A549 (cell line): Measurements from ENCODE around the gene TSPAN3. TPM values are rescaled to one million over a fixed set of nuclear protein-coding genes. Genes with fewer than 3 reads are reported as not detected.

Experiments
- ATAC-seq, 2 experiments: fragments of 200-7000 bp in 1 of 2; fragments of >200 bp in 1 of 2; cut with Nextera tagmentation in 1 of 2; cut with Tn5 transposase in 1 of 2; 3 replicates each; pipeline versions ENCODE4 v1.8.0 to v1.9.1; 2018 to 2020; ENCODE audit warnings: mild to moderate bottlenecking in 1 of 2, moderate library complexity in 1 of 2
- CTCF ChIA-PET: fragments of 300-600 bp; sonication (Branson Sonifier 250); formaldehyde crosslinking; extraction: SDS; loops from one replicate; lab custom pipeline; 2021; ENCODE audit warnings: antibody characterized with exemption, inconsistent platforms; lab: Yijun Ruan, JAX
- POLR2A ChIA-PET: fragments of 350-600 bp; formaldehyde crosslinking; extraction: SDS; loops from one replicate; lab custom pipeline; 2021; ENCODE audit warnings: antibody characterized with exemption, inconsistent platforms; lab: Yijun Ruan, JAX
- DNase-seq, 2 experiments: peaks; one replicate each; pipeline versions ENCODE4 v3.0.0 to v3.0.0-alpha.2; 2011 to 2016; ENCODE audit warnings: low read depth in 1 of 2, low spot score in 1 of 2
- FAIRE-seq: peaks from 2 replicates; lab custom pipeline; 2011; peaks lifted over from hg19 to GRCh38; lab: Jason Lieb, UNC
- H3K27ac ChIP-seq, 2 experiments: fragments of >200 bp; sonication (Bioruptor Twin); formaldehyde crosslinking; 3 replicates each; pipeline ENCODE4 v1.5.1; 2016 to 2017
- H3K4me1 ChIP-seq: fragments of >200 bp; sonication (Bioruptor Twin); formaldehyde crosslinking; 3 replicates; pipeline ENCODE4 v1.6.1; 2016
- H3K4me2 ChIP-seq: fragments of >200 bp; sonication (Bioruptor Twin); formaldehyde crosslinking; 3 replicates; pipeline ENCODE4 v1.6.1; 2016
- H3K4me3 ChIP-seq: fragments of >200 bp; sonication (Bioruptor Twin); formaldehyde crosslinking; 3 replicates; pipeline ENCODE4 v1.5.1; 2016
- H3K9me3 ChIP-seq: fragments of >200 bp; sonication (Bioruptor Twin); formaldehyde crosslinking; 3 replicates; pipeline ENCODE4 v1.6.1; 2016
- BHLHE40 ChIP-seq: IDR thresholded peaks from 2 replicates; pipeline ENCODE4 v1.6.1; 2012; ENCODE audit warnings: low read depth, low read length, inconsistent platforms
- CBX2 ChIP-seq: fragments of 200-600 bp; sonication (generic); IDR thresholded peaks from 2 replicates; pipeline ENCODE4 v1.6.1; 2016; ENCODE audit warnings: low read depth, mild to moderate bottlenecking, borderline replicate concordance
- CBX8 ChIP-seq: fragments of 200-600 bp; sonication (generic); IDR thresholded peaks from 2 replicates; pipeline ENCODE4 v1.6.1; 2016
- CHD4 ChIP-seq: fragments of 200-600 bp; sonication (generic); IDR thresholded peaks from 2 replicates; pipeline ENCODE4 v1.6.1; 2016; ENCODE audit warnings: antibody characterized with exemption, mild to moderate bottlenecking, borderline replicate concordance
- EHMT2 ChIP-seq: fragments of 200-600 bp; sonication (generic); IDR thresholded peaks from 2 replicates; pipeline ENCODE4 v1.6.1; 2016; ENCODE audit warnings: antibody characterized with exemption, low read depth, mild to moderate bottlenecking, moderate library complexity
- FOSB ChIP-seq: fragments of 250-450 bp; sonication (Bioruptor Pico); IDR thresholded peaks from 2 replicates; pipeline ENCODE4 v1.5.0; 2020; ENCODE audit warnings: mild to moderate bottlenecking, moderate library complexity
- HDAC2 ChIP-seq: fragments of 200-600 bp; sonication (generic); IDR thresholded peaks from 2 replicates; pipeline ENCODE4 v1.6.1; 2016
- HOXA7 ChIP-seq: fragments of 250-450 bp; sonication (Bioruptor Pico); IDR thresholded peaks from 2 replicates; pipeline ENCODE4 v1.5.0; 2020; ENCODE audit warnings: mild to moderate bottlenecking, moderate library complexity
- JUN ChIP-seq, 2 experiments: fragments of >200 bp; sonication (Bioruptor Twin); formaldehyde crosslinking; IDR thresholded peaks; 2 replicates in 1 of 2; 3 replicates in 1 of 2; pipeline ENCODE4 v1.6.1; 2016 to 2017
- JUNB ChIP-seq: fragments of >200 bp; sonication (Bioruptor Twin); formaldehyde crosslinking; IDR thresholded peaks from 2 replicates; pipeline ENCODE4 v1.6.1; 2016
- KDM1A ChIP-seq: fragments of 200-600 bp; sonication (generic); IDR thresholded peaks from 2 replicates; pipeline ENCODE4 v1.6.1; 2016; ENCODE audit warnings: low read depth, mild to moderate bottlenecking
- KDM5A ChIP-seq: fragments of 200-600 bp; sonication (generic); IDR thresholded peaks from 2 replicates; pipeline ENCODE4 v1.6.1; 2016; ENCODE audit warnings: antibody characterized with exemption, mild to moderate bottlenecking
- MYC ChIP-seq: IDR thresholded peaks from 2 replicates; pipeline ENCODE4 v1.6.1; 2012; ENCODE audit warnings: mild to moderate bottlenecking, inconsistent platforms, low read length, improper control_type of control experiment, borderline replicate concordance
- NFE2L2 ChIP-seq: fragments of 150-350 bp; conservative IDR thresholded peaks from 2 replicates; pipeline ENCODE4 v1.6.1; 2014; ENCODE audit warnings: low read length
- PHF8 ChIP-seq: fragments of 200-600 bp; sonication (generic); IDR thresholded peaks from 2 replicates; pipeline ENCODE4 v1.6.1; 2016; ENCODE audit warnings: low read depth, mild to moderate bottlenecking, antibody characterized with exemption, moderate library complexity, borderline replicate concordance
- POLR2A ChIP-seq: IDR thresholded peaks from 2 replicates; pipeline ENCODE4 v1.6.1; 2012; ENCODE audit warnings: mild to moderate bottlenecking, low read length
- RARB ChIP-seq: fragments of 250-450 bp; sonication (Bioruptor Pico); IDR thresholded peaks from 2 replicates; pipeline ENCODE4 v1.8.0; 2021; ENCODE audit warnings: mild to moderate bottlenecking, moderate library complexity
- RFX5 ChIP-seq: fragments of 450-650 bp; IDR thresholded peaks from 2 replicates; pipeline ENCODE4 v1.7.1; 2014; ENCODE audit warnings: antibody characterized with exemption, mild to moderate bottlenecking, moderate library complexity
- WGBS: methylation state at CpG from one replicate; pipeline ENCODE4 v1.1.6; 2017; ENCODE audit errors: missing lambda C conversion rate; 5-methylcytosine and 5-hydroxymethylcytosine counted together
- polyA plus RNA-seq, 4 experiments: library from polyadenylated mRNA; depleted of rRNA in 3 of 4; stranded (reverse); fragments of >200 nt; fragmentation: RNase III in 1 of 4; extraction: RNeasy Plus Mini Kit Qiagen cat#74134 plus additional on column Dnase treatment in 1 of 4; gene quantifications; 2 replicates in 3 of 4; 3 replicates in 1 of 4; pipeline ENCODE4 v1.2.3, GENCODE V29; 2011 to 2017
- TF ChIP-seq, protein P1 (sequence below): fragments of 250-450 bp; sonication (Bioruptor Pico); IDR thresholded peaks from 2 replicates; pipeline ENCODE4 v1.5.0; 2020; ENCODE audit warnings: low read depth, mild to moderate bottlenecking, moderate library complexity
- TF ChIP-seq, protein P2 (sequence below): IDR thresholded peaks from 2 replicates; pipeline ENCODE4 v1.6.1; 2012
- TF ChIP-seq, protein P3 (sequence below): fragments of 250-450 bp; sonication (Bioruptor Pico); IDR thresholded peaks from 2 replicates; pipeline ENCODE4 v1.5.0; 2021; ENCODE audit warnings: mild to moderate bottlenecking, moderate library complexity, borderline replicate concordance

TSPAN3 gene
- polyA plus RNA-seq, 2 of the 4 experiments (the other 2 are of a cell fraction), result 362 to 636 TPM

DNA sequence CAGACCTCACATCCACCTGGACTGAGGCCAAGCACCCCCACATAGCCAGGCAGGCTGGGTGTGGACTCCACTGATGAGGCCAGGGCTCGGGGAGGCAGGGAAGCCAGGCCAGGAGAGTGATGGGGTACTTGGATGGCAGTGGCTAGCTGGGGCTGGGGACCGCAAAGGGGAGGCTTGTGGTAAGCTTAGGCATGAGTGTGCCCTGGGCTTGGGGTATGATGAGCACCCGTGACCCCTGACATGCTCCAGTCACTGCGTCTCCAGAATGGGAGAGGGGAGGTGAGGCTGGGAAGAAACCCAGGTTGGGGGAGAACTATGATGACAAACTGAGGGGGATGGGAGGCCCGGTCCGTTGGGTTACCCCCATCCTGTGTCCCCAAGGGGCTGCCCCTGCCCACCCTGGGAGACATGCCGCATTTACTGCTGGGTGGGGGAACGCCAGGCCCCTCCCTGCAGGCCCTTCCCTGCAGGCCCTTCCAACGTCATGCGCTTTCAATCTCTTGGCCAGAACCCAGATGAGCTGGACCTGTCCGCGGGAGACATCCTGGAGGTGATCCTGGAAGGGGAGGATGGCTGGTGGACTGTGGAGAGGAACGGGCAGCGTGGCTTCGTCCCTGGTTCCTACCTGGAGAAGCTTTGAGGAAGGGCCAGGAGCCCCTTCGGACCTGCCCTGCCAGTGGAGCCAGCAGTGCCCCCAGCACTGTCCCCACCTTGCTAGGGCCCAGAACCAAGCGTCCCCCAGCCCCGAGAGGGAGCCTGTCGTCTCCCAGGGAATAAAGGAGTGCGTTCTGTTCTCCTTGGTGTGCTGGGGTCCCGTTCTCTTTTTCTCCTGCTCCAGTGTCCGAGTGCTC is 34.1 kb downstream of the TSPAN3 start:
- ATAC-seq, result no peak
- ChIA-PET POLR2A (no interaction called here), CTCF (interaction anchor here (0.7 to 7.4 kb wide), 12 partner anchors 8 to 785 kb away, joined by 3 to 76 read pairs (median 4); no protein-coding TSS in a partner anchor)
- no peak overlapping the region for H3K4me2 ChIP-seq
- H3K4me3 ChIP-seq, result no peak overlapping the region
- no peak overlapping the region for H3K27ac ChIP-seq
- no peak for FAIRE-seq
- peaks cover 8% of the 10 kb centered on the region; the same call in 2 of the 3 replicates for H3K9me3 ChIP-seq
- H3K4me1 ChIP-seq, result no peaks in the 10 kb centered on the region
- WGBS, result 94% methylated on average over 21 of the region's 22 CpGs
- TF ChIP-seq JUN (IDR thresholded peaks at IDR 0.05) (no peak), KDM1A (no peak), RARB (CRISPR knock-in tag) (no peak), MYC (no peak), EHMT2 (no peak), CBX2 (no peak), CHD4 (no peak), KDM5A (no peak), FOSB (CRISPR knock-in tag) (no peak), JUNB (no peak), PHF8 (no peak), HOXA7 (CRISPR knock-in tag) (no peak), HDAC2 (no peak), NFE2L2 (no peak), RFX5 (no peak), BHLHE40 (no peak)
- TF ChIP-seq, protein P1, sequence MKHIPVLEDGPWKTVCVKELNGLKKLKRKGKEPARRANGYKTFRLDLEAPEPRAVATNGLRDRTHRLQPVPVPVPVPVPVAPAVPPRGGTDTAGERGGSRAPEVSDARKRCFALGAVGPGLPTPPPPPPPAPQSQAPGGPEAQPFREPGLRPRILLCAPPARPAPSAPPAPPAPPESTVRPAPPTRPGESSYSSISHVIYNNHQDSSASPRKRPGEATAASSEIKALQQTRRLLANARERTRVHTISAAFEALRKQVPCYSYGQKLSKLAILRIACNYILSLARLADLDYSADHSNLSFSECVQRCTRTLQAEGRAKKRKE, result no peak
- TF ChIP-seq, protein P2, sequence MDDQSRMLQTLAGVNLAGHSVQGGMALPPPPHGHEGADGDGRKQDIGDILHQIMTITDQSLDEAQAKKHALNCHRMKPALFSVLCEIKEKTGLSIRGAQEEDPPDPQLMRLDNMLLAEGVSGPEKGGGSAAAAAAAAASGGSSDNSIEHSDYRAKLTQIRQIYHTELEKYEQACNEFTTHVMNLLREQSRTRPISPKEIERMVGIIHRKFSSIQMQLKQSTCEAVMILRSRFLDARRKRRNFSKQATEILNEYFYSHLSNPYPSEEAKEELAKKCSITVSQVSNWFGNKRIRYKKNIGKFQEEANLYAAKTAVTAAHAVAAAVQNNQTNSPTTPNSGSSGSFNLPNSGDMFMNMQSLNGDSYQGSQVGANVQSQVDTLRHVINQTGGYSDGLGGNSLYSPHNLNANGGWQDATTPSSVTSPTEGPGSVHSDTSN, result no peak
- TF ChIP-seq, protein P3, sequence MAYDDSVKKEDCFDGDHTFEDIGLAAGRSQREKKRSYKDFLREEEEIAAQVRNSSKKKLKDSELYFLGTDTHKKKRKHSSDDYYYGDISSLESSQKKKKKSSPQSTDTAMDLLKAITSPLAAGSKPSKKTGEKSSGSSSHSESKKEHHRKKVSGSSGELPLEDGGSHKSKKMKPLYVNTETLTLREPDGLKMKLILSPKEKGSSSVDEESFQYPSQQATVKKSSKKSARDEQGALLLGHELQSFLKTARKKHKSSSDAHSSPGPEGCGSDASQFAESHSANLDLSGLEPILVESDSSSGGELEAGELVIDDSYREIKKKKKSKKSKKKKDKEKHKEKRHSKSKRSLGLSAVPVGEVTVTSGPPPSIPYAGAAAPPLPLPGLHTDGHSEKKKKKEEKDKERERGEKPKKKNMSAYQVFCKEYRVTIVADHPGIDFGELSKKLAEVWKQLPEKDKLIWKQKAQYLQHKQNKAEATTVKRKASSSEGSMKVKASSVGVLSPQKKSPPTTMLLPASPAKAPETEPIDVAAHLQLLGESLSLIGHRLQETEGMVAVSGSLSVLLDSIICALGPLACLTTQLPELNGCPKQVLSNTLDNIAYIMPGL (CRISPR knock-in tag), result no peak
- TF ChIP-seq, all 56 proteins: peak for 0
- no peak for DNase-seq

DNA sequence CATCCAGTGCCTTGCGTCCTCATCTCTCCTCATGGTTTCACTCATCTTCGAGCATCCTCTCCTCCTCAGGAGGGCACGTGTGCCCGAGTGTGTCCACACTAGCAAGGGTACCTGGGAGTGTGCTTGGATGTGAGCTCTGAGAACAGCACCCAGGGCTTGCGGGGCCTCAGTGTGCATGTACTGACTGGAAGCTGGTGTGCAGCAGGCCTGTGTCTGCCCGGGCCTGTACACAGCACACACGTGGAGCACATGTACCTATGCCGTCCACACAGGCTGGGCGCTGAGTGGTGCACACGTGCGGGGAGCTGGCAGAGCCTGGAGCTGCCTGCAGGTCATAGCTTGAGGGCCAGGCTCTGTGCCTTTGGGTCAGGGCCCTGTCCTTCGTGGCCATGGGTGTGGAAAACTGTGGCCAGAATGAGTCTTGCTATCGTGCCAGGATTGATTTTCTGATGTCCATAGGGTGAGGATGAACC is 34.9 kb downstream of the TSPAN3 start:
- 86% methylated on average over 13 of the region's 13 CpGs for WGBS
- ChIA-PET POLR2A (no interaction called here), CTCF (interaction anchor here (0.7 to 7.4 kb wide), 15 partner anchors 9 to 507 kb away, joined by 3 to 76 read pairs (median 5); no protein-coding TSS in a partner anchor)
- Histone ChIP-seq H3K4me3 (no peak overlapping the region), H3K4me2 (no peak overlapping the region), H3K4me1 (no peaks in the 10 kb centered on the region), H3K27ac (no peak overlapping the region), H3K9me3 (peaks cover 8% of the 10 kb centered on the region; the same call in 2 of the 3 replicates)
- FAIRE-seq (no peak), ATAC-seq (no peak), DNase-seq (no peak)
- TF ChIP-seq CBX8 (no peak), POLR2A (no peak)
